Loucy (cell line): ENCODE data around the gene ZNF429.
"Not testable (repeated sequence)": the region's sequence is repeated elsewhere in the genome, so short reads cannot be mapped to it uniquely, and the experiment has no call there.

Source experiments
- H2AFZ ChIP-seq: fragments of 200-600 bp; sonication (generic); 2 replicates; pipeline ENCODE4 v1.6.0; 2016; ENCODE audit warnings: antibody characterized with exemption, mild to moderate bottlenecking, low read length, moderate library complexity
- H3F3A ChIP-seq: fragments of 200-600 bp; 2 replicates; pipeline ENCODE4 v1.6.0; 2016; ENCODE audit warnings: antibody characterized with exemption, low read depth, mild to moderate bottlenecking
- H3K27me3 ChIP-seq: fragments of 200-600 bp; sonication (generic); 2 replicates; pipeline ENCODE4 v1.6.1; 2014; ENCODE audit warnings: low read length, mild to moderate bottlenecking; ENCODE audit not compliant: insufficient read depth, poor library complexity, severe bottlenecking
- H3K36me3 ChIP-seq: fragments of 200-600 bp; sonication (generic); 2 replicates; pipeline ENCODE4 v1.6.1; 2016; ENCODE audit warnings: low read length; ENCODE audit not compliant: insufficient read depth
- H3K4me1 ChIP-seq: fragments of 200-600 bp; sonication (generic); 2 replicates; pipeline ENCODE4 v1.5.1; 2014; ENCODE audit warnings: low read length, mild to moderate bottlenecking; ENCODE audit not compliant: insufficient read depth, poor library complexity, severe bottlenecking
- H3K4me2 ChIP-seq: fragments of 200-600 bp; sonication (generic); 2 replicates; pipeline ENCODE4 v1.6.0; 2014; ENCODE audit warnings: antibody characterized with exemption, low read length, low read depth, mild to moderate bottlenecking; ENCODE audit not compliant: poor library complexity, severe bottlenecking
- H3K4me3 ChIP-seq: fragments of 200-600 bp; sonication (generic); 2 replicates; pipeline ENCODE4 v1.5.1; 2014; ENCODE audit warnings: low read length, mild to moderate bottlenecking, mixed read lengths; ENCODE audit not compliant: poor library complexity, severe bottlenecking
- H3K79me2 ChIP-seq: fragments of 200-600 bp; sonication (generic); 2 replicates; pipeline ENCODE4 v1.6.1; 2014; ENCODE audit warnings: low read length; ENCODE audit not compliant: insufficient read depth
- H3K9ac ChIP-seq: fragments of 200-600 bp; sonication (generic); 2 replicates; pipeline ENCODE4 v1.6.0; 2014; ENCODE audit warnings: mild to moderate bottlenecking, low read depth, low read length, moderate library complexity; ENCODE audit not compliant: poor library complexity, severe bottlenecking
- H3K9me2 ChIP-seq: fragments of 200-600 bp; sonication (generic); replicated peaks from 2 replicates; pipeline ENCODE4 v1.6.1; 2016; ENCODE audit warnings: low read depth, low read length, mixed read lengths
- H3K9me3 ChIP-seq: fragments of 200-600 bp; sonication (generic); 2 replicates; pipeline ENCODE4 v1.6.1; 2014; ENCODE audit warnings: mild to moderate bottlenecking, antibody characterized with exemption, low read length, low read depth; ENCODE audit not compliant: insufficient read depth
- H4K20me1 ChIP-seq: fragments of 200-600 bp; sonication (generic); 2 replicates; pipeline ENCODE4 v1.6.0; 2014; ENCODE audit warnings: antibody characterized with exemption, low read length, mild to moderate bottlenecking; ENCODE audit not compliant: insufficient read depth, poor library complexity, severe bottlenecking
- EZH2phosphoT487 ChIP-seq: fragments of 200-600 bp; IDR thresholded peaks from 2 replicates; pipeline ENCODE4 v1.6.1; 2018; ENCODE audit warnings: antibody characterized with exemption, mild to moderate bottlenecking, moderate library complexity, borderline replicate concordance
- TF ChIP-seq, protein P1 (sequence below): fragments of 200-600 bp; sonication (generic); conservative IDR thresholded peaks from 2 replicates; pipeline ENCODE4 v1.5.1; 2014; ENCODE audit warnings: mild to moderate bottlenecking, antibody characterized with exemption, low read length

The ZNF429 gene

GRCh38 chr19:21559444-21559843 is 54.0 kb downstream of the ZNF429 start:
- Histone ChIP-seq H3K79me2 (no peaks in the 10 kb centered on the region), H3K9ac (no peak overlapping the region), H3K27me3 (no peaks in the 10 kb centered on the region), H2AFZ (no peak overlapping the region), H4K20me1 (no peaks in the 10 kb centered on the region), H3K36me3 (no peaks in the 10 kb centered on the region), H3K4me3 (no peak overlapping the region), H3K4me2 (no peak overlapping the region), H3K9me3 (peaks cover 8% of the 10 kb centered on the region; the same call in 1 of the 2 replicates), H3K9me2 (no peaks in the 10 kb centered on the region), H3F3A (no peaks in the 10 kb centered on the region), H3K4me1 (no peaks in the 10 kb centered on the region)
- no peak for TF ChIP-seq EZH2phosphoT487
- TF ChIP-seq, protein P1, sequence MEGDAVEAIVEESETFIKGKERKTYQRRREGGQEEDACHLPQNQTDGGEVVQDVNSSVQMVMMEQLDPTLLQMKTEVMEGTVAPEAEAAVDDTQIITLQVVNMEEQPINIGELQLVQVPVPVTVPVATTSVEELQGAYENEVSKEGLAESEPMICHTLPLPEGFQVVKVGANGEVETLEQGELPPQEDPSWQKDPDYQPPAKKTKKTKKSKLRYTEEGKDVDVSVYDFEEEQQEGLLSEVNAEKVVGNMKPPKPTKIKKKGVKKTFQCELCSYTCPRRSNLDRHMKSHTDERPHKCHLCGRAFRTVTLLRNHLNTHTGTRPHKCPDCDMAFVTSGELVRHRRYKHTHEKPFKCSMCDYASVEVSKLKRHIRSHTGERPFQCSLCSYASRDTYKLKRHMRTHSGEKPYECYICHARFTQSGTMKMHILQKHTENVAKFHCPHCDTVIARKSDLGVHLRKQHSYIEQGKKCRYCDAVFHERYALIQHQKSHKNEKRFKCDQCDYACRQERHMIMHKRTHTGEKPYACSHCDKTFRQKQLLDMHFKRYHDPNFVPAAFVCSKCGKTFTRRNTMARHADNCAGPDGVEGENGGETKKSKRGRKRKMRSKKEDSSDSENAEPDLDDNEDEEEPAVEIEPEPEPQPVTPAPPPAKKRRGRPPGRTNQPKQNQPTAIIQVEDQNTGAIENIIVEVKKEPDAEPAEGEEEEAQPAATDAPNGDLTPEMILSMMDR: no peak

- H3K9me3 ChIP-seq: no peaks in the 10 kb centered on the region
- H3K36me3 ChIP-seq: no peaks in the 10 kb centered on the region
- no peaks in the 10 kb centered on the region for H3K9me2 ChIP-seq
- no peaks in the 10 kb centered on the region for H3F3A ChIP-seq
- H3K4me3 ChIP-seq: no peak overlapping the region
- peaks cover 9% of the 10 kb centered on the region; the same call in 1 of the 2 replicates for H3K79me2 ChIP-seq
- no peaks in the 10 kb centered on the region for H4K20me1 ChIP-seq
- H3K9ac ChIP-seq: no peak overlapping the region
- H3K4me1 ChIP-seq: peaks cover 4% of the 10 kb centered on the region
- no peaks in the 10 kb centered on the region for H3K27me3 ChIP-seq
- H2AFZ ChIP-seq: no peak overlapping the region
- TF ChIP-seq, protein P1: no peak
- TF ChIP-seq EZH2phosphoT487: no peak
- H3K4me2 ChIP-seq: no peak overlapping the region
Observed at GRCh38 chr19:21564406-21564805, 59.0 kb downstream of the ZNF429 start.

GRCh38 chr19:21566073-21566472 is 60.7 kb downstream of the ZNF429 start:
- Histone ChIP-seq H3K4me2 (peak overlapping the region; percentile 9), H3K9ac (no peak overlapping the region), H3K79me2 (peaks cover 9% of the 10 kb centered on the region; the same call in 1 of the 2 replicates), H3K4me1 (peaks cover 4% of the 10 kb centered on the region), H3F3A (no peaks in the 10 kb centered on the region), H3K4me3 (no peak overlapping the region), H3K36me3 (no peaks in the 10 kb centered on the region), H3K9me3 (no peaks in the 10 kb centered on the region), H4K20me1 (no peaks in the 10 kb centered on the region), H3K9me2 (no peaks in the 10 kb centered on the region), H2AFZ (no peak overlapping the region), H3K27me3 (no peaks in the 10 kb centered on the region)
- TF ChIP-seq, protein P1: no peak
- TF ChIP-seq EZH2phosphoT487: no peak

GRCh38 chr19:21567806-21568205 is 62.4 kb downstream of the ZNF429 start:
- H3K79me2 ChIP-seq, H3K9me2 ChIP-seq, H4K20me1 ChIP-seq, H3K9me3 ChIP-seq, H3K4me1 ChIP-seq, H3K27me3 ChIP-seq, H2AFZ ChIP-seq, H3F3A ChIP-seq, H3K36me3 ChIP-seq: not testable (repeated sequence)
- peak overlapping the region; percentile 79 for H3K4me3 ChIP-seq
- H3K4me2 ChIP-seq: peak overlapping the region; percentile 58
- peak overlapping the region; percentile 90 for H3K9ac ChIP-seq
